ENCODE data around the gene MYO18A. TPM values are rescaled to one million over a fixed set of nuclear protein-coding genes. Genes with fewer than 3 reads are reported as not detected.
A peak's percentile ranks its signal among the peaks of the same experiment; 100 is the strongest.

MYO18A gene
- total RNA-seq, 1 experiment from 2014 or later = 89.9 TPM

DNA sequence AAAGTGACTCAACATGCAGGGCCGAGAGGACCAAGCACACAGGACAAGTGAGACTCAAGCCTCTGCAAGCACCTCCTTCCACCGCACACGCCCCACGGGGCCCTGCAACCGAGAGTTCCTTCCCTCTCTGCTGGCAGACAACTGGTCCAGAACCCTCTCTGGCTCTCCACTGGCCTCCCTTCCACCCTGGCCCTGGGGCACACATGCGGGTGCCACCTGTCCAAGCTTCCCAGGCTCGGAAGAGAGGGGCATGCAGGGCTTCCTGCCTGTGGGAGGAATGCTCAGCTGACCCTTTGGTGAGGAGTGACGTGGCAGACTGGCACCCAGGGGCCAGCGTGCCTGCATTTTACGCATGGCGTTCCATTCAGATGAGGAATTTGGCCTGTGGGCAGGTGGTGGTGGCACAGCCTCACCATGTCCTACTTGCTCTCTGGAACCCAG is 77.4 kb downstream of the MYO18A start:
- intact Hi-C loops (cut with micrococcal nuclease; ENCODE audit: unreplicated experiment) = no loop called here
- Mint-ChIP-seq H3K9me3 (ENCODE audit: low read depth, unreplicated experiment) (no peaks in the 10 kb centered on the region), H3K27ac (ENCODE audit: unreplicated experiment) (no peak overlapping the region), H3K27me3 (ENCODE audit: unreplicated experiment) (no peaks in the 10 kb centered on the region), H3K4me1 (ENCODE audit: low read depth, unreplicated experiment) (no peaks in the 10 kb centered on the region), H3K4me3 (ENCODE audit: low read depth, unreplicated experiment) (no peak overlapping the region), H3K36me3 (ENCODE audit: insufficient read depth, unreplicated experiment) (peaks cover 35% of the 10 kb centered on the region)
- CTCF ChIA-PET = no interaction called here
- BruUV-seq (replicated peaks) = no TSS peak
- no peak for DNase-seq
- TF ChIP-seq, protein P1, sequence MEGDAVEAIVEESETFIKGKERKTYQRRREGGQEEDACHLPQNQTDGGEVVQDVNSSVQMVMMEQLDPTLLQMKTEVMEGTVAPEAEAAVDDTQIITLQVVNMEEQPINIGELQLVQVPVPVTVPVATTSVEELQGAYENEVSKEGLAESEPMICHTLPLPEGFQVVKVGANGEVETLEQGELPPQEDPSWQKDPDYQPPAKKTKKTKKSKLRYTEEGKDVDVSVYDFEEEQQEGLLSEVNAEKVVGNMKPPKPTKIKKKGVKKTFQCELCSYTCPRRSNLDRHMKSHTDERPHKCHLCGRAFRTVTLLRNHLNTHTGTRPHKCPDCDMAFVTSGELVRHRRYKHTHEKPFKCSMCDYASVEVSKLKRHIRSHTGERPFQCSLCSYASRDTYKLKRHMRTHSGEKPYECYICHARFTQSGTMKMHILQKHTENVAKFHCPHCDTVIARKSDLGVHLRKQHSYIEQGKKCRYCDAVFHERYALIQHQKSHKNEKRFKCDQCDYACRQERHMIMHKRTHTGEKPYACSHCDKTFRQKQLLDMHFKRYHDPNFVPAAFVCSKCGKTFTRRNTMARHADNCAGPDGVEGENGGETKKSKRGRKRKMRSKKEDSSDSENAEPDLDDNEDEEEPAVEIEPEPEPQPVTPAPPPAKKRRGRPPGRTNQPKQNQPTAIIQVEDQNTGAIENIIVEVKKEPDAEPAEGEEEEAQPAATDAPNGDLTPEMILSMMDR (IDR thresholded peaks at IDR 0.05; ENCODE audit: unreplicated experiment) = no peak

DNA sequence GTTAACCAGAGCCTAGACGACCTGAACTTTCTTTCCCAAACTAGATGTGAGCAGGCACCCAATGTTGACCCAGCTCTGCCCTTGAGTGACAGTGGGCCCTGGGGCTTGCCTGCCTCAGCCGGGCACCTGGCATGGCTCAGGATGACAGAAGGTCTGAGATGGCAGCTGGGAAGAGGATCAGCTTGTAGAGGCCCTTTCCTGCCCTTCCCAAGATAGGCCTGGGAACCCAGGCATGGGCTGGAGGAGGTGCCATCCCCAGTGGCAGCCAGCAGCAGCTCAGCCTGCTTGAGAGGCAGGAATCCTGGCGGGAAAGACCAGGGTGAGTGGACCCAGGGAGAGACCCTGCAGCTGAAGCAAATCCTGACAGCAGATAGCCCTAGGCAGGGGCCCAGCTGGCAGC is 78.2 kb downstream of the MYO18A start:
- CTCF ChIA-PET = no interaction called here
- TF ChIP-seq, protein P1 (IDR thresholded peaks at IDR 0.05; ENCODE audit: unreplicated experiment) = no peak
- no peak overlapping the region for H3K4me3 Mint-ChIP-seq (ENCODE audit: low read depth, unreplicated experiment)
- H3K4me1 Mint-ChIP-seq (ENCODE audit: low read depth, unreplicated experiment) = no peaks in the 10 kb centered on the region
- H3K36me3 Mint-ChIP-seq (ENCODE audit: insufficient read depth, unreplicated experiment) = peaks cover 40% of the 10 kb centered on the region
- H3K9me3 Mint-ChIP-seq (ENCODE audit: low read depth, unreplicated experiment) = no peaks in the 10 kb centered on the region
- no TSS peak for BruUV-seq (replicated peaks)
- peak overlapping the region; percentile 2 for H3K27ac Mint-ChIP-seq (ENCODE audit: unreplicated experiment)
- H3K27me3 Mint-ChIP-seq (ENCODE audit: unreplicated experiment) = no peaks in the 10 kb centered on the region
- no peak for DNase-seq
- intact Hi-C loops (cut with micrococcal nuclease; ENCODE audit: unreplicated experiment) = no loop called here

DNA sequence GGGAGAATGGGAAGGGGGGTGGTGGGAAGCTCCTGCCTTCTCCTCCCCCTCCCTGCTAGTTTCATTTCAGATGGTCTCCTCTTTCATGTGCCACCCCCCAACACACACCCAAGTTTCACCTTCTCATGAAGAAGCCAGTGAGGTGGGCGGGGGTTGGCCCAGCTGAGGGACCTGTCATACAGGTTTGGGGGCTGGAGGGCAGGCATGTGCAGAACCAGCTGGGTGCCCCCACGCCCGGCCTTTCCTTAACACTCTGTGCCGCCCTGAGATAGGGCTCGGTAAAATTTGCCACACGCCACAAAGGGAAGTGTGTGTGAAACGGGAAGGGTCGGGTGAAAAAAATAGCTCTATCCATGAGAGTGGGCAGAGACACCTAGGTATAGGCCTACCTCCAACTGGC is 79.9 kb downstream of the MYO18A start:
- TF ChIP-seq, protein P1 (IDR thresholded peaks at IDR 0.05; ENCODE audit: unreplicated experiment) = no peak
- Mint-ChIP-seq H3K36me3 (ENCODE audit: insufficient read depth, unreplicated experiment) (peaks cover 48% of the 10 kb centered on the region), H3K27me3 (ENCODE audit: unreplicated experiment) (no peaks in the 10 kb centered on the region), H3K27ac (ENCODE audit: unreplicated experiment) (no peak overlapping the region), H3K9me3 (ENCODE audit: low read depth, unreplicated experiment) (no peaks in the 10 kb centered on the region), H3K4me1 (ENCODE audit: low read depth, unreplicated experiment) (no peaks in the 10 kb centered on the region), H3K4me3 (ENCODE audit: low read depth, unreplicated experiment) (no peak overlapping the region)
- intact Hi-C loops (cut with micrococcal nuclease; ENCODE audit: unreplicated experiment) = no loop called here
- DNase-seq = no peak
- no TSS peak for BruUV-seq (replicated peaks)
- CTCF ChIA-PET = interaction anchor here (1.3 to 1.4 kb wide), 2 partner anchors 11 to 17 kb away, joined by 4 to 5 read pairs; no protein-coding TSS in a partner anchor

DNA sequence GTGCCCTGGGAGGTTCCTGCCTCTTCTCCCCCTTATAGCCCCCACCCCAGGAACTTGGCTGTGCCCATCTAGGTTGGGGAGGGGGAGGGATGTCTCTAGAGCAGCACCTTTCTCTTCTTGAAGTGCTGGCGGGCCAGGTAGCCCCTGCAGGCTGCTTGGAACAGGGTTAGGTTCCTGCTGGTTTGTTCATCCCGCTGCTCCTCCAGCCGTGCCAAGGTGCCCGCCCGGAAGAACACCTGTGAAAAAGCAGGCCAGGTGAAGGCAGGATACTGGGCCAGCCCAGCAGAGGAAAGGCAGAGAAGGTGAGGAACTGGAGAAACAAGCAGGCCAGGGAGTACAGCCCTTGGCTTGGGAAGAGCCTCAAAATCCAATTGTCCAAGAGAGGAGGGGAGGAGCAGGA is 80.7 kb downstream of the MYO18A start:
- CTCF ChIA-PET = no interaction called here

More for the DNA sequence above, 80.7 kb downstream of the MYO18A start:
- H3K4me1 Mint-ChIP-seq (ENCODE audit: low read depth, unreplicated experiment) = no peaks in the 10 kb centered on the region
- no peaks in the 10 kb centered on the region for H3K27me3 Mint-ChIP-seq (ENCODE audit: unreplicated experiment)
- H3K36me3 Mint-ChIP-seq (ENCODE audit: insufficient read depth, unreplicated experiment) = peaks cover 43% of the 10 kb centered on the region
- intact Hi-C loops (cut with micrococcal nuclease; ENCODE audit: unreplicated experiment) = no loop called here
- TF ChIP-seq, protein P1 (IDR thresholded peaks at IDR 0.05; ENCODE audit: unreplicated experiment) = no peak
- BruUV-seq (replicated peaks) = no TSS peak
- H3K9me3 Mint-ChIP-seq (ENCODE audit: low read depth, unreplicated experiment) = no peaks in the 10 kb centered on the region
- H3K4me3 Mint-ChIP-seq (ENCODE audit: low read depth, unreplicated experiment) = no peak overlapping the region
- no peak for DNase-seq
- no peak overlapping the region for H3K27ac Mint-ChIP-seq (ENCODE audit: unreplicated experiment)

Data from Calu3 (cell line).